ENCODE measurements around the gene PPIA.

The PPIA gene

GRCh38 chr7:44755698-44756627 is 40.5 kb upstream of the PPIA start:
- H3K36me3 ChIP-seq (ENCODE audit: control insufficient read depth, insufficient read depth, low read length): no peaks in the 10 kb centered on the region
- peaks cover 4% of the 10 kb centered on the region for H3K4me1 ChIP-seq
- no peak overlapping the region for H3K4me3 ChIP-seq (ENCODE audit: low read depth, low read length)
- no peak overlapping the region for H3K4me2 ChIP-seq (ENCODE audit: low read length)
- H3K27ac ChIP-seq: no peak overlapping the region
- no peaks in the 10 kb centered on the region for H3K9me3 ChIP-seq (ENCODE audit: control insufficient read depth, low read length)
- H3K79me2 ChIP-seq: peaks cover 56% of the 10 kb centered on the region
- H3K27me3 ChIP-seq (ENCODE audit: control insufficient read depth, insufficient read depth, low read length): no peaks in the 10 kb centered on the region
- no peak overlapping the region for H3K9ac ChIP-seq
- no peak overlapping the region for H2AFZ ChIP-seq
- TF ChIP-seq CTCF (IDR thresholded peaks at IDR 0.05): no peak

GRCh38 chr7:44756904-44757303 is 39.6 kb upstream of the PPIA start:
- Histone ChIP-seq H3K79me2 (peaks cover 49% of the 10 kb centered on the region), H3K27me3 (ENCODE audit: control insufficient read depth, insufficient read depth, low read length) (no peaks in the 10 kb centered on the region), H3K9ac (no peak overlapping the region), H3K4me1 (peaks cover 2% of the 10 kb centered on the region), H3K4me2 (ENCODE audit: low read length) (no peak overlapping the region), H3K9me3 (ENCODE audit: control insufficient read depth, low read length) (no peaks in the 10 kb centered on the region), H3K27ac (no peak overlapping the region), H2AFZ (no peak overlapping the region), H3K4me3 (ENCODE audit: low read depth, low read length) (no peak overlapping the region), H3K36me3 (ENCODE audit: control insufficient read depth, insufficient read depth, low read length) (no peaks in the 10 kb centered on the region)
- no peak for TF ChIP-seq CTCF (IDR thresholded peaks at IDR 0.05)

- no peak overlapping the region for H3K27ac ChIP-seq
- no peaks in the 10 kb centered on the region for H3K27me3 ChIP-seq (ENCODE audit: control insufficient read depth, insufficient read depth, low read length)
- TF ChIP-seq CTCF (IDR thresholded peaks at IDR 0.05): no peak
- no peak overlapping the region for H3K9ac ChIP-seq
- H3K4me2 ChIP-seq (ENCODE audit: low read length): no peak overlapping the region
- H3K4me1 ChIP-seq: peaks cover 2% of the 10 kb centered on the region
- H3K79me2 ChIP-seq: peaks cover 45% of the 10 kb centered on the region
- H3K9me3 ChIP-seq (ENCODE audit: control insufficient read depth, low read length): no peaks in the 10 kb centered on the region
- H3K4me3 ChIP-seq (ENCODE audit: low read depth, low read length): no peak overlapping the region
- H2AFZ ChIP-seq: no peak overlapping the region
- H3K36me3 ChIP-seq (ENCODE audit: control insufficient read depth, insufficient read depth, low read length): no peaks in the 10 kb centered on the region
These were observed 39.2 kb upstream of the PPIA start for GRCh38 chr7:44757311-44757710.

GRCh38 chr7:44757739-44758138 is 38.7 kb upstream of the PPIA start:
- no peak overlapping the region for H3K4me2 ChIP-seq (ENCODE audit: low read length)
- H3K4me3 ChIP-seq (ENCODE audit: low read depth, low read length): no peak overlapping the region
- H3K27ac ChIP-seq: no peak overlapping the region
- no peaks in the 10 kb centered on the region for H3K9me3 ChIP-seq (ENCODE audit: control insufficient read depth, low read length)
- H3K36me3 ChIP-seq (ENCODE audit: control insufficient read depth, insufficient read depth, low read length): no peaks in the 10 kb centered on the region
- peaks cover 41% of the 10 kb centered on the region for H3K79me2 ChIP-seq
- no peak for TF ChIP-seq CTCF (IDR thresholded peaks at IDR 0.05)
- H3K4me1 ChIP-seq: peaks cover 2% of the 10 kb centered on the region
- H3K27me3 ChIP-seq (ENCODE audit: control insufficient read depth, insufficient read depth, low read length): no peaks in the 10 kb centered on the region
- no peak overlapping the region for H3K9ac ChIP-seq
- H2AFZ ChIP-seq: no peak overlapping the region

GRCh38 chr7:44759246-44759645 is 37.2 kb upstream of the PPIA start:
- no peak overlapping the region for H3K4me3 ChIP-seq (ENCODE audit: low read depth, low read length)
- no peaks in the 10 kb centered on the region for H3K27me3 ChIP-seq (ENCODE audit: control insufficient read depth, insufficient read depth, low read length)
- H2AFZ ChIP-seq: no peak overlapping the region
- TF ChIP-seq CTCF (IDR thresholded peaks at IDR 0.05): no peak
- no peaks in the 10 kb centered on the region for H3K36me3 ChIP-seq (ENCODE audit: control insufficient read depth, insufficient read depth, low read length)
- no peak overlapping the region for H3K4me2 ChIP-seq (ENCODE audit: low read length)
- no peak overlapping the region for H3K9ac ChIP-seq
- no peaks in the 10 kb centered on the region for H3K9me3 ChIP-seq (ENCODE audit: control insufficient read depth, low read length)
- H3K4me1 ChIP-seq: peaks cover 2% of the 10 kb centered on the region
- no peak overlapping the region for H3K27ac ChIP-seq
- H3K79me2 ChIP-seq: peaks cover 31% of the 10 kb centered on the region

All from parathyroid adenoma (tissue), 2 donors.